Transverse colon (tissue), 4 donors: Measurements from ENCODE around the gene RBFOX2.

ENCODE experiments used
- POLR2A ChIP-seq: fragments of 450-650 bp; IDR thresholded peaks from one replicate; pipeline ENCODE4 v1.6.1; 2016; ENCODE audit warnings: antibody characterized with exemption, mild to moderate bottlenecking, moderate library complexity
- POLR2AphosphoS5 ChIP-seq, 3 donors: sonication (generic); formaldehyde crosslinking; IDR thresholded peaks; one replicate each; pipeline ENCODE4 v1.6.1; 2016; ENCODE audit warnings: antibody characterized with exemption in 3 of 3
- TF ChIP-seq, protein P1 (sequence below), 5 experiments: fragments of 200-600 bp in 3 of 5; fragments of 450-650 bp in 2 of 5; sonication (generic) in 3 of 5; IDR thresholded peaks; 1 replicate in 2 of 5; 2 replicates in 3 of 5; pipeline ENCODE4 v1.5.1; 2016 to 2017; ENCODE audit warnings: antibody characterized with exemption in 5 of 5, inconsistent platforms in 3 of 5, mild to moderate bottlenecking in 2 of 5, moderate library complexity in 1 of 5

- TF ChIP-seq, protein P1, sequence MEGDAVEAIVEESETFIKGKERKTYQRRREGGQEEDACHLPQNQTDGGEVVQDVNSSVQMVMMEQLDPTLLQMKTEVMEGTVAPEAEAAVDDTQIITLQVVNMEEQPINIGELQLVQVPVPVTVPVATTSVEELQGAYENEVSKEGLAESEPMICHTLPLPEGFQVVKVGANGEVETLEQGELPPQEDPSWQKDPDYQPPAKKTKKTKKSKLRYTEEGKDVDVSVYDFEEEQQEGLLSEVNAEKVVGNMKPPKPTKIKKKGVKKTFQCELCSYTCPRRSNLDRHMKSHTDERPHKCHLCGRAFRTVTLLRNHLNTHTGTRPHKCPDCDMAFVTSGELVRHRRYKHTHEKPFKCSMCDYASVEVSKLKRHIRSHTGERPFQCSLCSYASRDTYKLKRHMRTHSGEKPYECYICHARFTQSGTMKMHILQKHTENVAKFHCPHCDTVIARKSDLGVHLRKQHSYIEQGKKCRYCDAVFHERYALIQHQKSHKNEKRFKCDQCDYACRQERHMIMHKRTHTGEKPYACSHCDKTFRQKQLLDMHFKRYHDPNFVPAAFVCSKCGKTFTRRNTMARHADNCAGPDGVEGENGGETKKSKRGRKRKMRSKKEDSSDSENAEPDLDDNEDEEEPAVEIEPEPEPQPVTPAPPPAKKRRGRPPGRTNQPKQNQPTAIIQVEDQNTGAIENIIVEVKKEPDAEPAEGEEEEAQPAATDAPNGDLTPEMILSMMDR (IDR thresholded peaks at IDR 0.05): no peak
- no peak for TF ChIP-seq POLR2A
- TF ChIP-seq POLR2AphosphoS5 (IDR thresholded peaks at IDR 0.05): no peak
These were observed 323.5 kb downstream of the RBFOX2 start for GRCh38 chr22:35705141-35705540.
